ENCODE measurements around the gene ORC4.

Gene ORC4

DNA sequence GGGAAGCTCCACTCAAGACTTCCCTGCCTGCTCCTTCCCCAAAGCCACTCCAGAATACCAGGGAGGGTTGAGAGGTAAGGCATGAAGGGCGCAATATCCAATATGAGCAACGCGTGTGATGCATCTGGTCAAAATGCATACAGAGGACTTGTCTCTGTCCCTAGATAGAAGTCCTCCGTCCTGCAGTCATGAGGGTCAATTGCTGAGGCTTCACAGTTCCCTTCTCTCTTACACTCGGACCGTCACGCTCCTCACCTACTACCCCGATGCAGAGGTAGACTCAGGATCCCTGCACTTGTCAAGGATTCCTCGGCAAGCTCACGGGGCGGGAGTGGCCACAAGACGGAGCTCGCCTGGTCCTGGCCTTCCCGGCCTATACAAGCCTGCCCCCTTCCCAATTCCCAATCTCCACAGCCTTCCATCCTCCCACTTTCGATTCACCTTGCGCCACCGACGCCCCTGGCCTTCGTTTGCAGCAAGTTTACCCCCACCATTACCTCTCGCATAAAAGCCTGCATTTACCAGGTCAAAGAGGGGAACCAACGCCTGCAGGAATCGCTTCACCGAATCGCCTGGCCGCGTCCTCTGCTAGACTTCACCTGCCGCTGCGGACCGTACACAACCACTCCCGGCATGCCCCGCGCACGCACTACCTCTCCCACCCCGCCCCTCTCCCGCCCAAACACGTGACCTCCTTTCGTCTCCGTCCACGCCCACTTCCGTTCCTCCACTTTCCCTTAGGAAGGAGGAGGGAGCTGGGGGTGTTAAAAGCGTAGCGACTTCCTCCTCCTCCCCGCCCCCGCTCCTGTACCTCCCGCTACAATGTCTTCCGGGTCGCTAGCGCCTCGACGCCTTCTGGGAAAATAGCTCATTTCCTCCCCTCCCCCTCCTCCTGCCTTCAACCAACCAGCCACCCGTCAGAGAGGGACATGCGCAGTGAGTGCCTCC lies at the start of gene ORC4:
Gene ORC4, minus strand, starts transcription at position 627 of the 948 bp plus-strand sequence. CDS start 44,779 bp downstream, outside the sequence.
- H3K9ac ChIP-seq (ENCODE audit: low read depth, low read length), result peak within 1 kb of the TSS; percentile 91
- peaks cover 10% of the 10 kb centered on the region for H3K4me1 ChIP-seq (ENCODE audit: control insufficient read depth, insufficient read depth, low read length)
- no peaks in the 10 kb centered on the region for H3K27me3 ChIP-seq (ENCODE audit: control insufficient read depth, insufficient read depth, low read length)
- no peaks in the 10 kb centered on the region for H3K9me3 ChIP-seq (ENCODE audit: control insufficient read depth, insufficient read depth, low read length)
- H3K36me3 ChIP-seq (ENCODE audit: control insufficient read depth, insufficient read depth, low read length), result no peaks in the 10 kb centered on the region
- peak within 1 kb of the TSS; percentile 99 for H3K4me3 ChIP-seq (ENCODE audit: low read depth, low read length)

- Histone ChIP-seq H3K4me3 (ENCODE audit: low read depth, low read length) (no peak overlapping the region), H3K4me1 (ENCODE audit: control insufficient read depth, insufficient read depth, low read length) (no peaks in the 10 kb centered on the region), H3K36me3 (ENCODE audit: control insufficient read depth, insufficient read depth, low read length) (no peaks in the 10 kb centered on the region), H3K9me3 (ENCODE audit: control insufficient read depth, insufficient read depth, low read length) (no peaks in the 10 kb centered on the region), H3K27me3 (ENCODE audit: control insufficient read depth, insufficient read depth, low read length) (no peaks in the 10 kb centered on the region), H3K9ac (ENCODE audit: low read depth, low read length) (no peak overlapping the region)
These were observed 47.3 kb upstream of the ORC4 start for GRCh38 chr2:148067801-148068200.

DNA sequence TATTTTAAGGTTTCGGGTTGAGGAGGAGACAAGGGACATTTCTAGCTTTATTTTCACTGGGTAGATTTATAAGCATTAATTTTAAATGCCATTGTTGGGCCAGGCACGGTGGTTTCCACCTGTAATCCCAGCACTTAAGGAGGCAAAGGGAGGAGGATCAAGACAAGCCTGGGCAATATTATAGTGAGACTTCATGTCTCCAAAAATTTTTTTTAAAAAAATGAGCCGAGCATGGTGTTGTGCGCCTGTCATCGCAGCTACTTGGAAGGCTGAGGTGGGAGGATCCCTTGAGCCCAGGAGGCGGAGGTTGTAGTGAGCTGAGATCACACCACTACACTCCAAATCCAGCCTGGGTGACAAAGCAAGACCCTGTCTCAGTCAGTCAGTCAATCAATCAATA lies 45.4 kb upstream of the ORC4 start:
- H3K9ac ChIP-seq (ENCODE audit: low read depth, low read length), result no peak overlapping the region
- no peaks in the 10 kb centered on the region for H3K9me3 ChIP-seq (ENCODE audit: control insufficient read depth, insufficient read depth, low read length)
- H3K27me3 ChIP-seq (ENCODE audit: control insufficient read depth, insufficient read depth, low read length), result no peaks in the 10 kb centered on the region
- H3K4me1 ChIP-seq (ENCODE audit: control insufficient read depth, insufficient read depth, low read length), result no peaks in the 10 kb centered on the region
- no peak overlapping the region for H3K4me3 ChIP-seq (ENCODE audit: low read depth, low read length)
- H3K36me3 ChIP-seq (ENCODE audit: control insufficient read depth, insufficient read depth, low read length), result no peaks in the 10 kb centered on the region

GRCh38 chr2:148063633-148064032 lies 43.1 kb upstream of the ORC4 start:
- Histone ChIP-seq H3K4me3 (ENCODE audit: low read depth, low read length) (no peak overlapping the region), H3K4me1 (ENCODE audit: control insufficient read depth, insufficient read depth, low read length) (no peaks in the 10 kb centered on the region), H3K9me3 (ENCODE audit: control insufficient read depth, insufficient read depth, low read length) (no peaks in the 10 kb centered on the region), H3K27me3 (ENCODE audit: control insufficient read depth, insufficient read depth, low read length) (no peaks in the 10 kb centered on the region), H3K36me3 (ENCODE audit: control insufficient read depth, insufficient read depth, low read length) (no peaks in the 10 kb centered on the region), H3K9ac (ENCODE audit: low read depth, low read length) (no peak overlapping the region)

DNA sequence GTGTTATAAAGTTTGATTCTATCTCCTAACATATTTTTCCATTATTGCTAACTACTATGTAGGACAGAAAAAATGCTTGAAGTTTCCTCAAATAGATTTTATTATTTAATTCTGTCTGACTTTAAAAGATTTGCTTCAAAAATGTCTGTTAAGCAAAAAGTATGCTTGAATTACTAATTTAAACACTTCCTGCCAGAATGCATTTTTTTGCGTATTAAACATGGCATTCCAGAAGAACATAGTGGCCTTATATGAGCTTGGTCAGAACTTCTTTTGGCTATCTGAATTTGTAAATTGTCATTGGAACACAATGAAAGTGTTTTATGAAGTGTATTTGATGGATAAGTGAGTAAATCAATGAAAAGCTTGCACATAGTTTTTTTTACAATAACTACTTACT lies 38.1 kb upstream of the ORC4 start:
- H3K9me3 ChIP-seq (ENCODE audit: control insufficient read depth, insufficient read depth, low read length), result no peaks in the 10 kb centered on the region
- H3K9ac ChIP-seq (ENCODE audit: low read depth, low read length), result no peak overlapping the region
- H3K4me3 ChIP-seq (ENCODE audit: low read depth, low read length), result no peak overlapping the region
- H3K27me3 ChIP-seq (ENCODE audit: control insufficient read depth, insufficient read depth, low read length), result no peaks in the 10 kb centered on the region
- H3K36me3 ChIP-seq (ENCODE audit: control insufficient read depth, insufficient read depth, low read length), result no peaks in the 10 kb centered on the region
- H3K4me1 ChIP-seq (ENCODE audit: control insufficient read depth, insufficient read depth, low read length), result no peaks in the 10 kb centered on the region

DNA sequence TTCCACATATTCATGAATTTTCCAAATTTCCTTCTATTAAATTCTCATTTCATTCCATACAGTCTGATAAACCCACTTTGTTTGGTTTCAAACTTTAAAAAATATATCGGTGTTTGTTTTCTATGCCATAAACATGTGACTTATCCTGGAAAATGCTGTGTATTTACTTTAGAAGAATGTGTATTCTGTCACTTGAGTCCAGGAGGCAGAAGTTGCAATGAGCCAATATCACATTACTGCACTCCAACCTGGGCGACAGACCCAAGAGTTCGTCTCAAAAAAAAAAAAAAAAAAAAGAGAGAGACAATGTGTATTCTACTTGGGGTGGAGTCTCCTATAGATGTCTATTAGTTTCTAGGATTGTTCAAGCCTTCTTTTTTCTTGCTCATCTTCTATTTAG lies 32.1 kb upstream of the ORC4 start:
- Histone ChIP-seq H3K36me3 (ENCODE audit: control insufficient read depth, insufficient read depth, low read length) (no peaks in the 10 kb centered on the region), H3K9ac (ENCODE audit: low read depth, low read length) (no peak overlapping the region), H3K27me3 (ENCODE audit: control insufficient read depth, insufficient read depth, low read length) (no peaks in the 10 kb centered on the region), H3K4me1 (ENCODE audit: control insufficient read depth, insufficient read depth, low read length) (peaks cover 9% of the 10 kb centered on the region), H3K9me3 (ENCODE audit: control insufficient read depth, insufficient read depth, low read length) (no peaks in the 10 kb centered on the region), H3K4me3 (ENCODE audit: low read depth, low read length) (no peak overlapping the region)

- H3K9me3 ChIP-seq (ENCODE audit: control insufficient read depth, insufficient read depth, low read length), result no peaks in the 10 kb centered on the region
- no peaks in the 10 kb centered on the region for H3K36me3 ChIP-seq (ENCODE audit: control insufficient read depth, insufficient read depth, low read length)
- H3K4me3 ChIP-seq (ENCODE audit: low read depth, low read length), result no peak overlapping the region
- no peaks in the 10 kb centered on the region for H3K27me3 ChIP-seq (ENCODE audit: control insufficient read depth, insufficient read depth, low read length)
- H3K9ac ChIP-seq (ENCODE audit: low read depth, low read length), result no peak overlapping the region
- peaks cover 21% of the 10 kb centered on the region for H3K4me1 ChIP-seq (ENCODE audit: control insufficient read depth, insufficient read depth, low read length)
These were observed 28.7 kb upstream of the ORC4 start for GRCh38 chr2:148049284-148049683.

GRCh38 chr2:148048475-148049221 lies 28.1 kb upstream of the ORC4 start:
- Histone ChIP-seq H3K9me3 (ENCODE audit: control insufficient read depth, insufficient read depth, low read length) (no peaks in the 10 kb centered on the region), H3K4me3 (ENCODE audit: low read depth, low read length) (no peak overlapping the region), H3K9ac (ENCODE audit: low read depth, low read length) (no peak overlapping the region), H3K27me3 (ENCODE audit: control insufficient read depth, insufficient read depth, low read length) (no peaks in the 10 kb centered on the region), H3K4me1 (ENCODE audit: control insufficient read depth, insufficient read depth, low read length) (peaks cover 21% of the 10 kb centered on the region), H3K36me3 (ENCODE audit: control insufficient read depth, insufficient read depth, low read length) (no peaks in the 10 kb centered on the region)

DNA sequence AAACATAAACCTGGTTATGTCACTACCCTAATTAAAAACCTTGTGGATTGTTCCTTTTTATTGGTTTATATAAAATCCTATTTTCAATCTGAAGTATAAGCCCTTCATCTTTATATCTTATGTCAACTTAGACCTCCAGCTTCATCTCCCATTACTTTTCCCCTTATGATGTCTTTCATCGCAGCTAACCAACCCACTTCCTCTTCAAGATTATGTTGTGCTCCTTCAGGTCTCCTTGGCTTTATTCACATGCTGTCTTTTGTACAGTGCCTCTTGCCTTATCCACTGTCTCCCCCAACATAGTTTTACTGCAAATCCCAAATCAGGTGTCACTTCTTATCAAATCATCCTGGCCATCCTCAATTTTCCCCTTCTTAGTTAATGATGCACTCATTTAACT lies 26.3 kb upstream of the ORC4 start:
- H3K36me3 ChIP-seq (ENCODE audit: control insufficient read depth, insufficient read depth, low read length), result no peaks in the 10 kb centered on the region
- H3K4me3 ChIP-seq (ENCODE audit: low read depth, low read length), result no peak overlapping the region
- no peak overlapping the region for H3K9ac ChIP-seq (ENCODE audit: low read depth, low read length)
- no peaks in the 10 kb centered on the region for H3K27me3 ChIP-seq (ENCODE audit: control insufficient read depth, insufficient read depth, low read length)
- H3K9me3 ChIP-seq (ENCODE audit: control insufficient read depth, insufficient read depth, low read length), result no peaks in the 10 kb centered on the region
- H3K4me1 ChIP-seq (ENCODE audit: control insufficient read depth, insufficient read depth, low read length), result peaks cover 21% of the 10 kb centered on the region

DNA sequence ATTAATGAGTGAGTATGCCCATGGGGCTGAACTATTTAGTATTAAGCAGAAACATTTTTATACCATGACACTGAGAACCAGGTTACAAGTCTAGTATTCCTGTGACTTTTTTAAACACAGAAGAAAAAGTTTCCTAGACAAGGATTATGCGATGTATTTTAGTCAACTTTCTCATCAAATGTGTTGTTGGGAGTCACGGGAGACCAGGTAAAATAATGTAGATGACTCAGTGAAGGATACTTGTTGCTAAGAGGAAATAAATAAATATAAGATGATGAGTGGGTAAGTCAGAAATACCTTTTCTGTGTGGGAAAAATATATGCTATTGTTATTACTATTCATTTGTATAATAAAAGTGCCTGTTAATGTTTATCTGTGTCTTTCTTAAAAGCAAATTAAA lies 23.8 kb upstream of the ORC4 start:
- H3K27me3 ChIP-seq (ENCODE audit: control insufficient read depth, insufficient read depth, low read length), result no peaks in the 10 kb centered on the region
- H3K9me3 ChIP-seq (ENCODE audit: control insufficient read depth, insufficient read depth, low read length), result no peaks in the 10 kb centered on the region
- no peak overlapping the region for H3K9ac ChIP-seq (ENCODE audit: low read depth, low read length)
- H3K4me1 ChIP-seq (ENCODE audit: control insufficient read depth, insufficient read depth, low read length), result peaks cover 19% of the 10 kb centered on the region
- no peaks in the 10 kb centered on the region for H3K36me3 ChIP-seq (ENCODE audit: control insufficient read depth, insufficient read depth, low read length)
- H3K4me3 ChIP-seq (ENCODE audit: low read depth, low read length), result no peak overlapping the region

DNA sequence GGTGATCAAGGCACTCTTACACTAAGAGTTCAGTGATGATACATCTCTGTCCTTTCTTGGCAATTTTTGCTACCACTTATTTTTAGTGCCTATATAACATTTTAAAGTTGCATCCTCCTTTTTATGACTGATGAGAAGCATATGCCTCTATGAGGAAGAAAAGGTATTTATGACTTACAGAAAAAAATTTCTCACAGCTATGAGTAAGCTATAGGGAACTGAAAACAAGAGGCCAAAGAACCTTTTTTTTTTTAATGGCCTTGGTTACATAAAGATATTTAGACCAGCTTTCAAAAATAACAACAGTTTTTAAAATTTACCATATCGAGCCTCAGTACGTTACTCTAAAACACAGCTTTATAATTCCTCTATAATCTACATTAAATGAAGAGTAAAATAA lies 21.7 kb upstream of the ORC4 start:
- H3K27me3 ChIP-seq (ENCODE audit: control insufficient read depth, insufficient read depth, low read length), result no peaks in the 10 kb centered on the region
- no peaks in the 10 kb centered on the region for H3K9me3 ChIP-seq (ENCODE audit: control insufficient read depth, insufficient read depth, low read length)
- H3K4me1 ChIP-seq (ENCODE audit: control insufficient read depth, insufficient read depth, low read length), result peaks cover 13% of the 10 kb centered on the region
- H3K36me3 ChIP-seq (ENCODE audit: control insufficient read depth, insufficient read depth, low read length), result no peaks in the 10 kb centered on the region
- H3K4me3 ChIP-seq (ENCODE audit: low read depth, low read length), result no peak overlapping the region
- H3K9ac ChIP-seq (ENCODE audit: low read depth, low read length), result no peak overlapping the region

GRCh38 chr2:148039783-148040182 lies 19.2 kb upstream of the ORC4 start:
- Histone ChIP-seq H3K4me1 (ENCODE audit: control insufficient read depth, insufficient read depth, low read length) (peaks cover 6% of the 10 kb centered on the region), H3K27me3 (ENCODE audit: control insufficient read depth, insufficient read depth, low read length) (no peaks in the 10 kb centered on the region), H3K4me3 (ENCODE audit: low read depth, low read length) (no peak overlapping the region), H3K9me3 (ENCODE audit: control insufficient read depth, insufficient read depth, low read length) (no peaks in the 10 kb centered on the region), H3K9ac (ENCODE audit: low read depth, low read length) (no peak overlapping the region), H3K36me3 (ENCODE audit: control insufficient read depth, insufficient read depth, low read length) (no peaks in the 10 kb centered on the region)
